ENCODE data around the gene SPTA1.

The SPTA1 gene

DNA sequence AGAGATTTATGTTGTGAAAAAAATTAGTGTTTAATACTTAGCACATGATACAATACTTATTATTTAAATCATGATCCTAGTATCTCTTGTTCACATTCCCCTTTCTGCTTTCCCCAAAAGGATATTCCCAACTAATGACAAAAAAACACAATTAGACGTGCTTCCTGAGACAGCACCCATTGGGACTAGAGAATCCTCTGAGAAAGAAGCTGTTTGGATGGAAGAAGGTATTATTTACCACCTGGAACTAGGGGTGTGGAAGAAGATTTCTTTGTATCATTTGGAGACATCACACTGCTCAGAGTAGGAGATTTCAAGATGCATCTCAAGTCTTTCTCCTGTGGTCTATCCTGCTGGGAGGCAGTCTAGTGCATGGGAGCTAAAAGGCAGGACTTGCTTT, 81.5 kb downstream of the SPTA1 start, which contains the start of gene OR10Z1:
TSS of gene OR10Z1 (plus strand) at position 301 of the 400 bp plus-strand sequence. CDS start 1,171 bp downstream, outside the sequence.
- Histone ChIP-seq H3K4me3 (ENCODE audit: low read depth, low read length, poor library complexity, severe bottlenecking) (no peak within 1 kb of the TSS), H3K79me2 (ENCODE audit: insufficient read depth, low read length) (no peaks in the 10 kb centered on the region), H3K27ac (ENCODE audit: low read depth, low read length, poor library complexity, severe bottlenecking) (no peak within 1 kb of the TSS), H3F3A (ENCODE audit: insufficient read depth, low read length) (no peaks in the 10 kb centered on the region), H3K4me2 (ENCODE audit: low read length) (no peak within 1 kb of the TSS), H3K27me3 (ENCODE audit: insufficient read depth, low read length) (no peaks in the 10 kb centered on the region), H2AFZ (ENCODE audit: low read length) (no peak within 1 kb of the TSS), H4K20me1 (ENCODE audit: insufficient read depth, low read length) (no peaks in the 10 kb centered on the region), H3K9ac (ENCODE audit: low read length) (no peak within 1 kb of the TSS), H3K4me1 (ENCODE audit: insufficient read depth, low read length, severe bottlenecking) (no peaks in the 10 kb centered on the region), H3K9me2 (ENCODE audit: low read depth, low read length) (no peaks in the 10 kb centered on the region), H3K9me3 (ENCODE audit: low read length) (no peaks in the 10 kb centered on the region), H3K36me3 (ENCODE audit: insufficient read depth, low read length) (no peaks in the 10 kb centered on the region)
- TF ChIP-seq EZH2 (IDR thresholded peaks at IDR 0.05; ENCODE audit: borderline replicate concordance, low read length), result no peak
- TF ChIP-seq, protein P1, sequence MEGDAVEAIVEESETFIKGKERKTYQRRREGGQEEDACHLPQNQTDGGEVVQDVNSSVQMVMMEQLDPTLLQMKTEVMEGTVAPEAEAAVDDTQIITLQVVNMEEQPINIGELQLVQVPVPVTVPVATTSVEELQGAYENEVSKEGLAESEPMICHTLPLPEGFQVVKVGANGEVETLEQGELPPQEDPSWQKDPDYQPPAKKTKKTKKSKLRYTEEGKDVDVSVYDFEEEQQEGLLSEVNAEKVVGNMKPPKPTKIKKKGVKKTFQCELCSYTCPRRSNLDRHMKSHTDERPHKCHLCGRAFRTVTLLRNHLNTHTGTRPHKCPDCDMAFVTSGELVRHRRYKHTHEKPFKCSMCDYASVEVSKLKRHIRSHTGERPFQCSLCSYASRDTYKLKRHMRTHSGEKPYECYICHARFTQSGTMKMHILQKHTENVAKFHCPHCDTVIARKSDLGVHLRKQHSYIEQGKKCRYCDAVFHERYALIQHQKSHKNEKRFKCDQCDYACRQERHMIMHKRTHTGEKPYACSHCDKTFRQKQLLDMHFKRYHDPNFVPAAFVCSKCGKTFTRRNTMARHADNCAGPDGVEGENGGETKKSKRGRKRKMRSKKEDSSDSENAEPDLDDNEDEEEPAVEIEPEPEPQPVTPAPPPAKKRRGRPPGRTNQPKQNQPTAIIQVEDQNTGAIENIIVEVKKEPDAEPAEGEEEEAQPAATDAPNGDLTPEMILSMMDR (IDR thresholded peaks at IDR 0.05; ENCODE audit: low read length), result no peak

DNA sequence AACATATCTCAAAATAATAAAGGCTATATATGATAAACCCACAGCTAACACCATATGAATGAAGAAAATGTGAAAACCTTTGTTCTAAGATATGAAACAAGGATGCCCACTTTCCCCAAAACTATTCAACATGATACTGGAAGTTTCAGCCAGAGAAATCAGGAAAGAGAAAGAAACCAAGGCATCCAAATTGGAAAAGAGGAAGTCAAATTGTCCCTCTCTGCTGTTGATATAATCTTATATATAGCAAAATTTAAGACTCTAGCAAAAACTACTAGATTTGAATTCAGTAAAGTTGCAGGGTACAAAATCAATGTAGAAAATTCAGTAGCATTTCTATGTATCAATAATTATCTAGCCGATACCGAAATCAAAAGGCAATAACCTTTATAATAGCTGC, 85.8 kb downstream of the SPTA1 start:
- TF ChIP-seq, protein P1 (IDR thresholded peaks at IDR 0.05; ENCODE audit: low read length), result no peak
- TF ChIP-seq EZH2 (IDR thresholded peaks at IDR 0.05; ENCODE audit: borderline replicate concordance, low read length), result no peak
- no peaks in the 10 kb centered on the region for H3K4me1 ChIP-seq (ENCODE audit: insufficient read depth, low read length, severe bottlenecking)

DNA sequence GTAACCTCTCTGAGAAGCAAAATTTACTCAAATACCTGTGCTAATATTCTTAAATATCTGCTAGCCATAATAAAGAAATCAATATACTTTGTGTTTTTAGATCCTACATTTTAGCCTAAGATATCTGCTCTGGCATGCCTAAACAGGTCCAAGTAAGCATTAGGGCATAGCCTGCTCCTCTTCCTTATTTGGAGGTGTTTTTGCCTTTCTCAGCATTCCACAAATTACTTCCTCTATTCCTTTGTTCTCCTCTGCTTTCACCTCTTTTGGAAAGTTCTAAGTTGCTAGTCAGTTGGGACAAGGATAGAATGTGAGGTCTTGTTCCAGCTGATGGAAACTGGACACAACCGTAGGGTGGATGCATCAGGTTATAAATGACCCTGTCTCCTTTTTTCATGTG, 99.6 kb downstream of the SPTA1 start:
- Histone ChIP-seq H3K27me3 (ENCODE audit: insufficient read depth, low read length) (no peaks in the 10 kb centered on the region), H3K9ac (ENCODE audit: low read length) (no peak overlapping the region), H4K20me1 (ENCODE audit: insufficient read depth, low read length) (no peaks in the 10 kb centered on the region), H3K9me2 (ENCODE audit: low read depth, low read length) (no peaks in the 10 kb centered on the region), H3K4me2 (ENCODE audit: low read length) (no peak overlapping the region), H3K36me3 (ENCODE audit: insufficient read depth, low read length) (no peaks in the 10 kb centered on the region), H3K4me1 (ENCODE audit: insufficient read depth, low read length, severe bottlenecking) (no peaks in the 10 kb centered on the region), H3K4me3 (ENCODE audit: low read depth, low read length, poor library complexity, severe bottlenecking) (no peak overlapping the region), H3K9me3 (ENCODE audit: low read length) (no peaks in the 10 kb centered on the region), H2AFZ (ENCODE audit: low read length) (no peak overlapping the region), H3F3A (ENCODE audit: insufficient read depth, low read length) (no peaks in the 10 kb centered on the region), H3K79me2 (ENCODE audit: insufficient read depth, low read length) (no peaks in the 10 kb centered on the region), H3K27ac (ENCODE audit: low read depth, low read length, poor library complexity, severe bottlenecking) (no peak overlapping the region)
- TF ChIP-seq EZH2 (IDR thresholded peaks at IDR 0.05; ENCODE audit: borderline replicate concordance, low read length), result no peak
- TF ChIP-seq, protein P1 (IDR thresholded peaks at IDR 0.05; ENCODE audit: low read length), result no peak

More for the DNA sequence above, 85.8 kb downstream of the SPTA1 start:
- Histone ChIP-seq H4K20me1 (ENCODE audit: insufficient read depth, low read length) (no peaks in the 10 kb centered on the region), H2AFZ (ENCODE audit: low read length) (no peak overlapping the region), H3K9ac (ENCODE audit: low read length) (no peak overlapping the region), H3K4me2 (ENCODE audit: low read length) (no peak overlapping the region), H3K27ac (ENCODE audit: low read depth, low read length, poor library complexity, severe bottlenecking) (no peak overlapping the region), H3F3A (ENCODE audit: insufficient read depth, low read length) (no peaks in the 10 kb centered on the region), H3K79me2 (ENCODE audit: insufficient read depth, low read length) (no peaks in the 10 kb centered on the region), H3K4me3 (ENCODE audit: low read depth, low read length, poor library complexity, severe bottlenecking) (no peak overlapping the region), H3K9me3 (ENCODE audit: low read length) (no peaks in the 10 kb centered on the region), H3K36me3 (ENCODE audit: insufficient read depth, low read length) (no peaks in the 10 kb centered on the region), H3K9me2 (ENCODE audit: low read depth, low read length) (no peaks in the 10 kb centered on the region), H3K27me3 (ENCODE audit: insufficient read depth, low read length) (no peaks in the 10 kb centered on the region)
